H1 (cell line): Measurements from ENCODE around the gene KLRF1. TPM values are rescaled to one million over a fixed set of nuclear protein-coding genes. Genes with fewer than 3 reads are reported as not detected.

Source experiments
- ASH2L ChIP-seq: fragments of 200-600, 300-600 bp; sonication (generic); IDR thresholded peaks from one replicate; pipeline ENCODE4 v1.7.1; 2017; ENCODE audit warnings: low read length
- ATF2 ChIP-seq: IDR thresholded peaks from 2 replicates; pipeline ENCODE4 v1.6.1; 2012; ENCODE audit warnings: low read length, inconsistent platforms
- CHD7 ChIP-seq: fragments of 300-600 bp; sonication (generic); IDR thresholded peaks from 2 replicates; pipeline ENCODE4 v1.7.1; 2012; ENCODE audit warnings: low read length, moderate library complexity, mild to moderate bottlenecking, inconsistent platforms; ENCODE audit not compliant: insufficient replicate concordance
- CREB1 ChIP-seq: IDR thresholded peaks from 2 replicates; pipeline ENCODE4 v1.6.1; 2012; ENCODE audit warnings: inconsistent platforms
- EGR1 ChIP-seq: IDR thresholded peaks from 2 replicates; pipeline ENCODE4 v1.6.1; 2011; ENCODE audit warnings: low read depth, low read length, borderline replicate concordance
- GABPA ChIP-seq: IDR thresholded peaks from 2 replicates; pipeline ENCODE4 v1.6.1; 2011; ENCODE audit warnings: mild to moderate bottlenecking, low read length, moderate library complexity, borderline replicate concordance; ENCODE audit not compliant: insufficient read depth
- MAX ChIP-seq: IDR thresholded peaks from 2 replicates; pipeline ENCODE4 v1.6.1; 2012; ENCODE audit warnings: inconsistent platforms
- POLR2AphosphoS5 ChIP-seq: IDR thresholded peaks from 2 replicates; pipeline ENCODE4 v1.6.1; 2011; ENCODE audit warnings: low read depth, low read length
- RXRA ChIP-seq: IDR thresholded peaks from 2 replicates; pipeline ENCODE4 v1.6.1; 2011; ENCODE audit warnings: low read depth, mild to moderate bottlenecking, low read length, moderate library complexity; ENCODE audit not compliant: insufficient read depth
- SIRT6 ChIP-seq: IDR thresholded peaks from one replicate; pipeline ENCODE4 v1.7.1; 2012; ENCODE audit warnings: low read length, inconsistent platforms
- TAF1 ChIP-seq: IDR thresholded peaks from 2 replicates; pipeline ENCODE4 v1.6.1; 2011; ENCODE audit warnings: mild to moderate bottlenecking, low read depth, low read length
- polyA plus RNA-seq, 7 experiments: library from polyadenylated mRNA; depleted of rRNA in 3 of 7; stranded (reverse) in 5 of 7; unstranded in 2 of 7; fragments of >200 nt in 5 of 7; fragments of 200-250 nt in 2 of 7; gene quantifications; 1 replicate in 5 of 7; 2 replicates in 1 of 7; 4 replicates in 1 of 7; pipeline versions ENCODE4 v1.2.1 to v1.2.3, GENCODE V29; 2011 to 2013; ENCODE audit warnings: missing spikeins in 2 of 7, mixed read lengths in 2 of 7
- total RNA-seq: library from RNA; stranded (reverse); fragmentation: NEBNext Ultra II Directional; extraction: Animal tissue kit (Norgen Biotek cat#: 25700); gene quantifications from 2 replicates; pipeline ENCODE4 v1.2.1, GENCODE V29; 2021

The KLRF1 gene
- total and polyA plus RNA-seq, 2 of the 8 experiments (the other 6 are each of a cell fraction or from before 2014, with no cell fraction given): not detected

GRCh38 chr12:9848899-9849298, 21.6 kb downstream of the KLRF1 start (continued):
- TF ChIP-seq CHD7 (no peak), POLR2AphosphoS5 (no peak), RXRA (no peak), ATF2 (no peak), CREB1 (no peak), MAX (no peak), GABPA (no peak), EGR1 (no peak), SIRT6 (no peak), ASH2L (no peak), TAF1 (no peak)
